GM12878 (cell line): ENCODE data around the gene LRRC14B. TPM values are rescaled to one million over a fixed set of nuclear protein-coding genes. Genes with fewer than 3 reads are reported as not detected.

Experiments
- ATAC-seq: fragments of 200-7000 bp; cut with Tn5 transposase; 3 replicates; pipeline ENCODE4 v1.9.1; 2020; ENCODE audit warnings: mild to moderate bottlenecking, moderate library complexity
- BruUV-seq: library from RNA; stranded (reverse); fragments of 400-500 nt; replicated peaks from 2 replicates; lab custom pipeline; 2021; lab: Mats Ljungman, UMichigan
- CTCF ChIA-PET: fragments of 300-600 bp; sonication (Branson Sonifier 250); formaldehyde crosslinking; extraction: SDS; loops from one replicate; lab custom pipeline; 2021; ENCODE audit warnings: inconsistent platforms; lab: Yijun Ruan, JAX
- POLR2A ChIA-PET: fragments of 350-600 bp; formaldehyde crosslinking; extraction: SDS; loops from one replicate; lab custom pipeline; 2021; ENCODE audit warnings: inconsistent platforms; lab: Charles Lee
- RAD21 ChIA-PET: fragments of 300-600 bp; sonication (Branson Sonifier 250); formaldehyde crosslinking; loops from one replicate; lab custom pipeline; 2023; ENCODE audit warnings: antibody characterized with exemption; ENCODE audit not compliant: unreplicated experiment; lab: Charles Lee
- SMC1A ChIA-PET: fragments of 300-600 bp; sonication (Branson Sonifier 250); formaldehyde crosslinking; loops from one replicate; lab custom pipeline; 2023; ENCODE audit not compliant: unreplicated experiment, uncharacterized antibody; lab: Charles Lee
- DNase-seq: peaks from one replicate; pipeline ENCODE4 v3.0.0-alpha.2; 2011; ENCODE audit warnings: low read depth, low spot score
- FAIRE-seq: peaks from 3 replicates; lab custom pipeline; 2011; peaks lifted over from hg19 to GRCh38; lab: Jason Lieb, UNC
- H2AFZ ChIP-seq: 2 replicates; pipeline ENCODE4 v1.6.0; 2011; ENCODE audit warnings: low read depth, low read length, control low read depth; ENCODE audit not compliant: control insufficient read depth
- H3K27ac ChIP-seq: 2 replicates; pipeline ENCODE4 v1.5.1; 2011; ENCODE audit warnings: control low read depth; ENCODE audit not compliant: control insufficient read depth, insufficient read depth
- H3K27me3 ChIP-seq, 2 experiments: replicated peaks in 1 of 2; 2 replicates each; pipeline versions ENCODE4 v1.6.0 to v1.6.1; 2011; ENCODE audit warnings: low read length in 1 of 2; ENCODE audit not compliant: control insufficient read depth in 2 of 2, insufficient read depth in 2 of 2
- H3K36me3 ChIP-seq, 2 experiments: 2 replicates each; pipeline ENCODE4 v1.5.1; 2011; ENCODE audit warnings: low read length in 1 of 2; ENCODE audit not compliant: control insufficient read depth in 2 of 2, insufficient read depth in 2 of 2
- H3K4me1 ChIP-seq: 2 replicates; pipeline ENCODE4 v1.6.1; 2011; ENCODE audit warnings: mild to moderate bottlenecking, low read length, moderate library complexity, mixed read lengths; ENCODE audit not compliant: control insufficient read depth, insufficient read depth
- H3K4me2 ChIP-seq: 2 replicates; pipeline ENCODE4 v1.6.0; 2011; ENCODE audit warnings: control low read depth; ENCODE audit not compliant: control insufficient read depth, insufficient read depth
- H3K4me3 ChIP-seq: fragments of 200-600 bp; sonication (generic); 2 replicates; pipeline ENCODE4 v1.5.1; 2016
- H3K79me2 ChIP-seq: 2 replicates; pipeline ENCODE4 v1.6.0; 2011; ENCODE audit warnings: low read length; ENCODE audit not compliant: control insufficient read depth, insufficient read depth
- H3K9ac ChIP-seq: 2 replicates; pipeline ENCODE4 v1.8.0; 2011; ENCODE audit warnings: low read length, control low read depth, mixed read lengths; ENCODE audit not compliant: control insufficient read depth, insufficient read depth
- H3K9me3 ChIP-seq: replicated peaks from 3 replicates; pipeline ENCODE4 v1.5.1; 2011; ENCODE audit warnings: mild to moderate bottlenecking, low read length; ENCODE audit not compliant: control insufficient read depth, insufficient read depth
- H4K20me1 ChIP-seq: 2 replicates; pipeline ENCODE4 v1.6.0; 2011; ENCODE audit not compliant: control insufficient read depth, insufficient read depth
- BRCA1 ChIP-seq: IDR thresholded peaks from 2 replicates; pipeline ENCODE4 v1.6.1; 2011; ENCODE audit warnings: low read depth, low read length, improper control_type of control experiment
- CHD1 ChIP-seq: IDR thresholded peaks from 2 replicates; pipeline ENCODE4 v1.6.1; 2012; ENCODE audit warnings: low read depth, low read length, improper control_type of control experiment
- E4F1 ChIP-seq: fragments of 450-650 bp; IDR thresholded peaks from 2 replicates; pipeline ENCODE4 v1.6.1; 2018; ENCODE audit warnings: borderline replicate concordance, mild to moderate bottlenecking; ENCODE audit not compliant: partially characterized antibody
- EZH2 ChIP-seq: IDR thresholded peaks from 2 replicates; pipeline ENCODE4 v1.6.1; 2012; ENCODE audit warnings: low read depth, mild to moderate bottlenecking, control low read depth, inconsistent platforms, low read length, borderline replicate concordance; ENCODE audit not compliant: control insufficient read depth
- GABPA ChIP-seq: IDR thresholded peaks from 2 replicates; pipeline ENCODE4 v1.6.1; 2014; ENCODE audit warnings: antibody characterized with exemption, low read depth, mild to moderate bottlenecking, inconsistent platforms
- HDAC6 ChIP-seq: fragments of 200-600 bp; sonication (generic); IDR thresholded peaks from one replicate; pipeline ENCODE4 v1.8.0; 2017; ENCODE audit warnings: antibody characterized with exemption; ENCODE audit not compliant: unreplicated experiment
- MTA3 ChIP-seq: IDR thresholded peaks from 2 replicates; pipeline ENCODE4 v1.6.1; 2012; ENCODE audit warnings: low read length, inconsistent platforms, borderline replicate concordance
- NFIC ChIP-seq: IDR thresholded peaks from 2 replicates; pipeline ENCODE4 v1.6.1; 2012; ENCODE audit warnings: low read depth, mild to moderate bottlenecking, inconsistent platforms, low read length, moderate library complexity
- NFXL1 ChIP-seq: fragments of 450-650 bp; IDR thresholded peaks from 2 replicates; pipeline ENCODE4 v1.6.1; 2017; ENCODE audit warnings: antibody characterized with exemption, mild to moderate bottlenecking, borderline replicate concordance
- NR2C1 ChIP-seq: fragments of 450-650 bp; IDR thresholded peaks from 2 replicates; pipeline ENCODE4 v1.6.1; 2017; ENCODE audit warnings: antibody characterized with exemption, mild to moderate bottlenecking, moderate library complexity
- RB1 ChIP-seq: fragments of 450-650 bp; formaldehyde crosslinking; IDR thresholded peaks from 2 replicates; pipeline ENCODE4 v1.6.1; 2017; ENCODE audit warnings: mild to moderate bottlenecking, borderline replicate concordance
- RBBP5 ChIP-seq: fragments of 200-600 bp; sonication (generic); conservative IDR thresholded peaks from 2 replicates; pipeline ENCODE4 v1.6.1; 2016
- RELA ChIP-seq: fragments of 450-650 bp; IDR thresholded peaks from 2 replicates; pipeline ENCODE4 v1.8.0; 2014; ENCODE audit warnings: borderline replicate concordance; ENCODE audit not compliant: partially characterized antibody
- SMAD1 ChIP-seq: fragments of 450-650 bp; IDR thresholded peaks from 2 replicates; pipeline ENCODE4 v1.6.1; 2018; ENCODE audit warnings: mild to moderate bottlenecking, low read depth; ENCODE audit not compliant: partially characterized antibody
- SMC3 ChIP-seq: IDR thresholded peaks from 2 replicates; pipeline ENCODE4 v1.6.1; 2011; ENCODE audit warnings: low read length, improper control_type of control experiment, borderline replicate concordance
- SUZ12 ChIP-seq: fragments of 200-600 bp; sonication (generic); IDR thresholded peaks from one replicate; pipeline ENCODE4 v1.6.1; 2018; ENCODE audit warnings: antibody characterized with exemption, mild to moderate bottlenecking; ENCODE audit not compliant: unreplicated experiment
- WGBS: methylation state at CpG from one replicate; pipeline ENCODE4 v1.1.6; 2016; ENCODE audit warnings: low lambda C conversion rate; ENCODE audit not compliant: insufficient replicate concordance, insufficient coverage; ENCODE audit errors: missing lambda C conversion rate; 5-methylcytosine and 5-hydroxymethylcytosine counted together
- in situ Hi-C: fragments of 300-500 bp; cut with MboI; formaldehyde crosslinking; loops from 9 replicates; pipeline ENCODE4 v1.14.3; 2018; ENCODE audit warnings: mixed read lengths
- intact Hi-C: fragments of 100-400 bp; cut with micrococcal nuclease; formaldehyde crosslinking; loops from one replicate; pipeline ENCODE4 v1.14.2; 2022; ENCODE audit not compliant: unreplicated experiment
- polyA plus RNA-seq, 11 experiments: library from polyadenylated mRNA; depleted of rRNA in 4 of 11; unstranded in 6 of 11; stranded (reverse) in 5 of 11; fragments of >200 nt; fragmentation: Nextera tagmentation in 4 of 11; fragmentation: Illumina TruSeq in 1 of 11; extraction: Ambion mirVana in 4 of 11; extraction: Trizol in 1 of 11; gene quantifications; 1 replicate in 1 of 11; 2 replicates in 10 of 11; pipeline versions ENCODE4 v1.2.1 to v1.2.3, GENCODE V29; 2011 to 2016; ENCODE audit warnings: inconsistent platforms in 2 of 11, missing spikeins in 2 of 11, low read depth in 1 of 11
- total RNA-seq, 4 experiments: library from RNA; depleted of rRNA in 3 of 4; stranded (reverse); fragments of >200 nt in 3 of 4; fragmentation: Illumina TruSeq in 1 of 4; extraction: Trizol in 1 of 4; gene quantifications; 2 replicates each; pipeline versions ENCODE4 v1.2.1 to v1.2.3, GENCODE V29; 2013 to 2021
- TF ChIP-seq, protein P1 (sequence below): IDR thresholded peaks from 2 replicates; pipeline ENCODE4 v1.6.1; 2011; ENCODE audit warnings: mild to moderate bottlenecking, low read depth, low read length, moderate library complexity; ENCODE audit not compliant: insufficient replicate concordance

LRRC14B gene
- total and polyA plus RNA-seq, 10 of the 15 experiments (the other 5 are each of a cell fraction or from before 2014, with no cell fraction given): 0.06 to 0.31 (median 0.13) TPM; not detected in 5

DNA sequence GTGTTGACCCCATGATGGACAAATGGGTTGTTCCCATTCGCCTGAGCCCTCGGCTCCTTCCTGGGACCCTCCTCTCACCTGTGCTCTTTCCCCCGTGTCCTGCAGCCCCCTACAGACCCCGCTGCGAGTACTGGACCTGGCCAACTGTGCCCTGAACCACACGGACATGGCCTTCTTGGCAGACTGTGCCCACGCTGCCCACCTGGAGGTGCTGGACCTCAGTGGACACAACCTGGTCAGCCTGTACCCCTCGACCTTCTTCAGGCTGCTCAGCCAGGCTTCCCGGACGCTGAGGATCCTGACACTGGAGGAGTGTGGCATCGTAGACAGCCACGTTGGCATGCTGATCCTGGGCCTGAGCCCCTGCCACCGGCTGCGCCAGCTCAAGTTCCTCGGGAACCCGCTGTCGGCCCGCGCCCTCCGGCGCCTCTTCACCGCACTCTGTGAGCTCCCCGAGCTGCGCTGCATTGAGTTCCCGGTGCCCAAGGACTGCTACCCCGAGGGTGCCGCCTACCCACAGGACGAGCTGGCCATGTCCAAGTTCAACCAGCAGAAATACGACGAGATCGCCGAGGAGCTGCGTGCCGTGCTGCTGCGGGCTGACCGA is 3.4 kb downstream of the LRRC14B start:
- Histone ChIP-seq H3K4me2 (no peak overlapping the region), H3K9me3 (no peaks in the 10 kb centered on the region), H3K27me3 (no peaks in the 10 kb centered on the region), H3K79me2 (no peaks in the 10 kb centered on the region), H3K9ac (no peak overlapping the region), H3K27ac (no peak overlapping the region), H3K36me3 (no peaks in the 10 kb centered on the region), H3K4me3 (no peak overlapping the region), H4K20me1 (no peaks in the 10 kb centered on the region), H2AFZ (no peak overlapping the region), H3K4me1 (peaks cover 25% of the 10 kb centered on the region)
- DNase-seq (no peak), ATAC-seq (no peak), FAIRE-seq (no peak)
- CTCF ChIA-PET: no interaction called here
- RAD21 ChIA-PET: no interaction called here
- no TSS peak for BruUV-seq
- 73% methylated on average over 30 of the region's 36 CpGs for WGBS
- intact Hi-C loops: no loop called here
- POLR2A ChIA-PET: no interaction called here
- in situ Hi-C loops: no loop called here
- SMC1A ChIA-PET: no interaction called here
- TF ChIP-seq BRCA1 (no peak), SMAD1 (no peak), RBBP5 (no peak), NFXL1 (no peak), SUZ12 (no peak), NR2C1 (no peak), SMC3 (no peak), NFIC (no peak), GABPA (no peak), E4F1 (no peak), RELA (no peak), EZH2 (no peak), CHD1 (no peak), RB1 (no peak), HDAC6 (no peak), MTA3 (no peak)
- TF ChIP-seq, protein P1, sequence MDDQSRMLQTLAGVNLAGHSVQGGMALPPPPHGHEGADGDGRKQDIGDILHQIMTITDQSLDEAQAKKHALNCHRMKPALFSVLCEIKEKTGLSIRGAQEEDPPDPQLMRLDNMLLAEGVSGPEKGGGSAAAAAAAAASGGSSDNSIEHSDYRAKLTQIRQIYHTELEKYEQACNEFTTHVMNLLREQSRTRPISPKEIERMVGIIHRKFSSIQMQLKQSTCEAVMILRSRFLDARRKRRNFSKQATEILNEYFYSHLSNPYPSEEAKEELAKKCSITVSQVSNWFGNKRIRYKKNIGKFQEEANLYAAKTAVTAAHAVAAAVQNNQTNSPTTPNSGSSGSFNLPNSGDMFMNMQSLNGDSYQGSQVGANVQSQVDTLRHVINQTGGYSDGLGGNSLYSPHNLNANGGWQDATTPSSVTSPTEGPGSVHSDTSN: no peak
